SHP77 treated with DMSO at 0.1 percent for 48 hours (cell line): Measurements from ENCODE around the gene CRB2.

Source experiments
- DNase-seq: peaks from one replicate; lab custom pipeline; 2025; lab: John Stamatoyannopoulos, UW

Gene CRB2

DNA sequence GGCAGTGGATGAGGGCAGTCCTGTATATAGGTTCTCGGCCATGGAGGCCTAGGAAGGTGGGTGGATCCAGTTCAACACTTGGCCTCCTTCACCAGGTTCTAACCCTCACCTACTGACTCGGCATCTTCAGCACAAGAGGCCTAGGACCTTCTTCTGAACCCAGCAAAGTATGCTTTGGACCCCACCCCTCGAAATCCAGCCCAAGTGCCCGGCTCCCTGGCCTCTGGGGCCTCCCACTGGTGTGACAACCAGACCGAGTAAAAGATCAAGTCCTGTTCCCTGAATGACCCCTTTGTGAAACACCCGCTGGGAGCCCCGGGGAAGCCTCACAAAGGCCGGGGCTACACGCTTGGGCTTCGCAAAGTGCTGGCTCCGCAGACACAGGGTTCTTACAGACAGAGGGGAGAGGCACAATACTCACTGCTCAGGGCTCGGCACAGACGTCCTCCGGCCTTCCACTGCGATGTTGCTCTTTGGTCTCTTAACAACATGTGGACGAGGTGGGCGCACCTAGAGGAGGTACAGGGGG is 47.0 kb downstream of the CRB2 start:
- no peak for DNase-seq

DNA sequence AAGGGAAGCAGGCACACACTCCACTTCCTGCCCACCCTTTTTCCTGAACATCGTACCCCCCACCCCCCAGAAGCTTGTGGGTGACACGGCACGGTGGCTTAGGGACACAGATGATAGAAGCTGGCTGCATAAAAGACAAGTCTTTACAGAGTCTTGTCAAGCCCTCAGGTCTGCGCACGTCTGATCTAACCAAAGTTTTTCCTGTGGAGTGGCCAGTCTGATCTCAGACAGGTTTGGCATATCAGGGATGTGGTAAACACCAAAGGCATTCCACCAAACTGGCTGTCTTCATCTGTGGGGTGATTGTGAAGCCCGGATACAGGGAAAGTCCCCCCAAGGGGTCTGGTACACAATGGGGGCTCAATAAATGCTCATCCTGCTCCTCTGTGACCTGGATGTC is 50.0 kb downstream of the CRB2 start:
- DNase-seq, result no peak

DNA sequence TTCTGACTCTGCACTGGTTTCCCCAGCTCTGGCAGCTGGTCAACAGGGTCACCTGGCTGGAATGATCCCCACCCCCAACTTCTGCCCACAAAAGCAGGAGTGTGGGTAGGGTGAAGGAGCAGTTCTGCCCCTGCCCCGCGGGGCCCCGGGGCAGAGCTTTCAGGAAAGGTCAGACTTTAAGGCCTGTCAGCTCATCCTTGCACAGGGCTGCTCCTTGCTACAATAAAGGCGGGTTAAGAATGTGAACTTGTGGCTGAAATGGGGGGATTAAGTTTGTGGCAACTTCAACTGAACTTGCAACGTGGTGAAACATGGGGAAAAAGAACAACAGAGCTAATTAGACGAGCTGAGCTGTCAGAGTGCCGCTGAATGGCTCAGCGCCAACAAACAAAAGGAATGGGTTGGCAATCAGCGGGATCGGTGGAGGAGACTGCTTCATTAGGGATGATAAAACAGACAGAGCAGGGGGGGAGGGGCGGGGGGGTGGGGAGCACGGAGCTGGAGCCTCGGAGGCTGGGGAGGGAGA is 50.8 kb downstream of the CRB2 start:
- peak; percentile 16 for DNase-seq

DNA sequence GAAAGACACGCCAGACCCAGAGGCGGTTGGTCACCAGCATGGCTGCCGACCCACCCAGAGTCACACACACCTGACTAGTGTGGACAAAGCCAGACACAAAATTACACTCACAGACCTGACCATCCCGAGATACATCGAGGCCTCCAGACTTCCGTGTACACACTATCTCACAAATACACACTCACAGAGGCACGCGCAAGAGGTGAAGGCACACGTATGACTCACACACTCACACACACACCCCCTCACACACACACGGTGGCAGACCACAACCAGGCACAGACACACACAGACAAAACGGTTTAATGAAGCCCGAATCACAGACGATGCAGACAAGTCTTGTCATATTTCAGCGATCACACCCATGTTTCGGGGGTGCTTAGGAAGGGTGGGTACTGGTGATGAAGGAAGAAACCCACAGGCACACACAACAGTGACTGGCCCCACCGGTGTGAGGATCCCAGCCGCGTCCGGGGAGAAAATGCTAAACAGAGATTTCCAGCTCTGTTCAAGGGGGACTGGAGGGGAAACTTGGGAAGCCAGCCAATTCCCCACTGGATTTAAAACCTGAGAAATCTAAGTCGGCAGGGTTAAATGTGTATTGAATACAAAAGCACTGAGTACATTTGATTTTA is 51.3 kb downstream of the CRB2 start:
- no peak for DNase-seq

DNA sequence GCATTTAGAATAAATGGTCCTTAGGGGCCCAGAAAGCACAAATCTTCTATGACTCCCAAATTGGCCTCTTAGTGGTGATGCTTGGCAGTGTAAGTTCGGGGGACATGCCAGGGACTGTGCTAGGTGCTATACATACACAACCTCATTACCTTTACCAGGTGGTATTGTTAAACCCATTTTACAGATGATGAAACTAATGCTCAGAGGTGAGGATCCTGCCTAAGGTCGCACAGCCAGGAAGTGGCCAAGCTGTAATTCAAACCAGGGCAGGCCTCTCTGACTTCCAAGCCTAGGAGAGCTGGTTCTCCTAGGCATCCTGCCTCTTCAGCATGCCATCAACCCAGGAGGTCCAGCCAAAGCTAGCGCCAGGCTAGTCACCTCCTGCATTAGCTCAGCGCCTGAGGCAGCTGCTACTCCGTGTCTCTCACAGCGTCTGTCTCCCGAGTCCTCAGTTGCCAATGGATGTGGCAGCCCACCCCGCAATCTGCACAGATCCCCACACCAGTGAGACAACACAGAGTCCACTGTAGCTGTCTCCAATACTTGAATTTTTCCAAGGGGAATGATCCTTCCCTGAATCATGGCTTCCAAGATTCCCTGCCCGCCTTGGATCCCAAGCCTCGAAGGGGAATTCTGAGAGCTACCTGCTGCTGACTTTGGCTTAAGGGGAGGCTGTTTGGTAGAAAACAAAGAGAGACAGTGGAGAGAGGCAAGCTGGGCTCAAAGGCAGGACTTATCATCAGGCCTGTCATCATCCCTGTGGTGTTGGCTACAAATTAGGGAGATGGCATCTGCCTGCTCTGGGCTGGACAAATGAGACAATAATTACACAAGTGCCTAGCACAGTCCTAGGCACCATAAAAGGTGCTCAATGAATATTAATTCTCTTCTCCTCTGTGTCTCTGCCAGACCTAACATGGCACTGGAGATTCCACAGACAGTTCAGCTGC is 52.6 kb downstream of the CRB2 start:
- DNase-seq, result no peak

GRCh38 chr9:123410281-123410910 is 54.4 kb downstream of the CRB2 start:
- DNase-seq, result no peak

DNA sequence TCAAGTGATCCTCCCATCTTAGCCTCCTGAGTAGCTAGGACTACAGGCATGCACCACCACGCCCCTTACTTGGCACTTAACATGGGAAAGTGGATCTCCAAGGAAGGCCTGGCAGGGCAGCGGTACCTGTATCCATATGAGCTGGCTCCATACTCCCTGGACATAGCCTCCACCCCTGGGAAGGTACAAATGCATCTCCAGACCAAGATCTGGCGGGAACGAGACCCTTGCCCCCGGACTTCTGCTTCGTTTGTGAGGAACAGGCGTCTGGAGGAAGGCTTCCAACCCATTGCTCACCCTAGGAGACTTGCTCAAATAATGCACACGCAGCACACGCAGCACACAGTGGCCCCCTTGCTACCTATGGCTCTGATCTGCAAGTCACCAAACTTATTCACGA is 55.2 kb downstream of the CRB2 start:
- DNase-seq, result no peak

DNA sequence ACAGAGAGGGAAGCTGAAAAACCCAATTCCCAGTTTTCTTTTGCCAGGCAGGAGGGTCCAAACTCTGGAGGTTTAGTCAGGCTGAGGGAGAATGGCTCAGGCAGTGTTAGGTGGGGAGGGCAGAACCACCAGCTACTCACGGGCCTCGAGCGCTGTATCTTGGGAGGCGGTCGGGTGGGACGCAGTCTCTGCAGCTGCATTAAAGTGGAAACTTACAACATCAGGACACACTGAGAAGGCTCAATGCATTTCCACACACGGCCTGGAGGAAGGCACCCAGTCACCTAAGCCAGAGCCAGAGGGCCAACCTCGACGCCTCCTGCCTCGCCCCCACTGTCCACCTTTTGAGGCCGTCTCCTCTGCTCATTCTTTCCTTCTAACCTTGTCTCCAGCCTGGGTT is 55.6 kb downstream of the CRB2 start:
- DNase-seq, result no peak

DNA sequence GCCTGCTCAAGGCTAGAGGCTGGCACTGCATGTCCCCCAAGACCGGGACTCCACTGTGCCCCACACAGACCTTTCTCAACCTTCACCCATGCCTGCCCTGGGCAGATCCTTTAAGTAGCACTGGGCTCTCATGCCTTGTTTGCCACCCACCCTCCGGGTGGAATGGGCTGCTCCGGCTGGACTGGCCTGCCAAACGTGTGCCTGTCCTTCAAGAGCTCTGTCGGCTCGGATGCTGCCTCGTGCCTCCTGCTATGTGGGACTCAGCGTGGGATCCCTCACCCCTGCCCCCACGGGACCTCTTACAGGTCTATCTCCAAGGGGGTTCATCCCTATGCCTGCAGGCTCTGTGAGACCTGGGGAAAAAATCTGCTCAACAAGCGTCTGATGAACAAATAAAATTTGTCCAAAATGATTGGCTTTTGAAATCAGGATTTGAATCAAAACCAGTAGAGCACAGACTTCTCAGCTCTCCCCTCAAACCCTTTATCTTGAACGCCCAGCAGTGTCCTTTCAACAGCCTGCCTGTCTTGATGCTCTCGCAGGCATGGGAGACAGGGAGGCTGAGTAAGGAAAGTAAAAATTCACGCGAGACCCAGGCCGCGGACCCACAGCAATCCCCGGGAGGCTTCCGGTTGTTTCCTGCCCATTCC is 56.3 kb downstream of the CRB2 start:
- DNase-seq, result no peak

DNA sequence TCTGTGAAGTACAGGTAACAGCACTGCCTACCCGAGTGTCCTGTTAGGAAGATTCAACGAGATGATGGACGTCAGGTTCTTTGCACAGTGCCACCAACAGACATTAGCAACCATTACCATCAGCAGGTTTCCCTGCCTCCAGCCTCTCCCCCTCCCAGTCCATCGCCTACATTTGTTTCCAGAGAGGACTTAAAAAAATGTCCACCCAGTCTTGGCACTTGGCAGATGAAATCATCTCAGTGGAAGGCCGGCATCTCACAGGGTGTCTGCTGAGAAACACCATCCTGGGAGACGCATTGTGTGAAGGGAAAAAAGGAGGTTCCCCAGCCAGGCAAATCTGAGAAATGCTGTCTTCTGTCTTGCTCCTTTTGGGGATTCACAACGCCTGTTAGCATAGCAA is 58.2 kb downstream of the CRB2 start:
- DNase-seq, result no peak

- no peak for DNase-seq
Observed at GRCh38 chr9:123414936-123415930, 59.2 kb downstream of the CRB2 start.

- no peak for DNase-seq
Observed at GRCh38 chr9:123416176-123416575, 60.2 kb downstream of the CRB2 start.

- no peak for DNase-seq
Observed at GRCh38 chr9:123417289-123418051, 61.5 kb downstream of the CRB2 start.

GRCh38 chr9:123418052-123418430 is 62.0 kb downstream of the CRB2 start:
- DNase-seq, result no peak

- DNase-seq, result no peak
Observed at GRCh38 chr9:123418506-123418905, 62.5 kb downstream of the CRB2 start.

DNA sequence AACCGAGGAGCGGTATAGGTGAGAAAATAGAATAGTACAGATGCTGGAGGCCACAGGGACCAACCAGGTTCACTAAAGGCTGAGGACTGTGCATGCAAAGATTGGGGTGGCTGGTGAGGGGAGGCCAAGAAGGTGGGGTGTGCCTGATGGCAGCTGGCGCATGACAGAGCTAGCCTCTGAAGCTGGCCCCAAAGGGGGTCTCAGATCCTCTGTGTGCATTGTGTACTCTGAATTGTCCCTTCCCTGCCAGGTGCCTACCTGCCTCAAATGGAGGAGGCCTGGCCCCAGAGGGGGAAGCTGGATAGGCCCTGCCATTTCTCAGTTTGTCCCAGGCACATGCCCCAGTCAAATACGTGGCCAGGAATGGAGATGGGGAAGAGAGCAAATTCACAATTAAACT is 63.1 kb downstream of the CRB2 start:
- no peak for DNase-seq

GRCh38 chr9:123419721-123420591 is 64.0 kb downstream of the CRB2 start:
- DNase-seq, result no peak

DNA sequence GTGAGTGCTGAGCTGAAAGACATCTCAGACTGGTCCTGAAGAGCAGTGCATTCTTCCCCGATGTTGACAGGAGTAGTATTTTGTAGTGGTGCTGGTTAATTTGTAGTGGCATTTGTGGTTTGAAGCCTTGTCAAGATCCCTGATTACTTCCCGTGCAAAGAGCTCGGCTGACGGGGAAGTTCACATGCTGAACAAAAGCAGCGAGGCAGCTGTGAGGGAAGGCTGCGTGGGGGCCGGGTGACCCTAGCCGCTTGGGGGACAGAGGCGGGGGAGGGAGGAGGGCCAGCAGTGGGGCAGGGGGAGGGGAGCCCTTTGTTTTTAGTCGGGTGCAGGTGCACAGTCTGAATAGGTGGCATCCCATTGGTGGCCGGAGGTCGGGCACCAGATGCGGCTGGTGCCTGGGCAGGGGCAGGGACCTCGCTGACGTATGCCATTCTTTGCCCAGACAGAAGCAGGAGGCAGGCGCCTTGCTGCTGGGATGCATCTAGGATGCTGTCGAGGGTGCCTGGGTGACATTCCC is 64.7 kb downstream of the CRB2 start:
- DNase-seq, result no peak

DNA sequence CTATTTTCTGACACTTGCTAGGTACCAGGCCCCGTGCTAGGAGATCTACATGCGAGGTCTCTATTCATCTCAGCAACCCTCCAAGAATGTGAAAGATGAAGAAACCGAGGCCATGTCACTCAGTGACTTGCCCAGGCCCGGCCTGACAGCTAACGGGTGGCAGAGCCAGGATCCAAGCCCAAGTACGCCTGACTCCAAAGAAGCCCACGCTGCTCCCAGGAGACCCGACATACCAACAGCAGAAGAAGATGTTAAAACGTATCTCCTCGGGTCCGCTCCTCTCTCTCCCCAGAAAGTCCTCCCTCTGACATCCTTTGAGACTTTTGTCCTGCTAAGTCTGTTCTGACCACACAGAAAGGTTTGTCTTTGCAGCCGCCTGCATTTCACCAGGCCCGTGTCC is 65.2 kb downstream of the CRB2 start:
- no peak for DNase-seq
